Measurements from ENCODE around the gene CIDEA. TPM values are rescaled to one million over a fixed set of nuclear protein-coding genes. Genes with fewer than 3 reads are reported as not detected.
"Not testable (repeated sequence)": the region's sequence is repeated elsewhere in the genome, so short reads cannot be mapped to it uniquely, and the experiment has no call there.

Gene CIDEA, protein sequence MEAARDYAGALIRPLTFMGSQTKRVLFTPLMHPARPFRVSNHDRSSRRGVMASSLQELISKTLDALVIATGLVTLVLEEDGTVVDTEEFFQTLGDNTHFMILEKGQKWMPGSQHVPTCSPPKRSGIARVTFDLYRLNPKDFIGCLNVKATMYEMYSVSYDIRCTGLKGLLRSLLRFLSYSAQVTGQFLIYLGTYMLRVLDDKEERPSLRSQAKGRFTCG
- total RNA-seq, result 0.80 TPM

- peak; percentile 39 for ATAC-seq
These were observed at the start of gene CIDEA for GRCh38 chr18:12254136-12254819. CIDEA (plus strand) TSS chr18:12254361; CDS start chr18:12254384, 23 bp downstream.

DNA sequence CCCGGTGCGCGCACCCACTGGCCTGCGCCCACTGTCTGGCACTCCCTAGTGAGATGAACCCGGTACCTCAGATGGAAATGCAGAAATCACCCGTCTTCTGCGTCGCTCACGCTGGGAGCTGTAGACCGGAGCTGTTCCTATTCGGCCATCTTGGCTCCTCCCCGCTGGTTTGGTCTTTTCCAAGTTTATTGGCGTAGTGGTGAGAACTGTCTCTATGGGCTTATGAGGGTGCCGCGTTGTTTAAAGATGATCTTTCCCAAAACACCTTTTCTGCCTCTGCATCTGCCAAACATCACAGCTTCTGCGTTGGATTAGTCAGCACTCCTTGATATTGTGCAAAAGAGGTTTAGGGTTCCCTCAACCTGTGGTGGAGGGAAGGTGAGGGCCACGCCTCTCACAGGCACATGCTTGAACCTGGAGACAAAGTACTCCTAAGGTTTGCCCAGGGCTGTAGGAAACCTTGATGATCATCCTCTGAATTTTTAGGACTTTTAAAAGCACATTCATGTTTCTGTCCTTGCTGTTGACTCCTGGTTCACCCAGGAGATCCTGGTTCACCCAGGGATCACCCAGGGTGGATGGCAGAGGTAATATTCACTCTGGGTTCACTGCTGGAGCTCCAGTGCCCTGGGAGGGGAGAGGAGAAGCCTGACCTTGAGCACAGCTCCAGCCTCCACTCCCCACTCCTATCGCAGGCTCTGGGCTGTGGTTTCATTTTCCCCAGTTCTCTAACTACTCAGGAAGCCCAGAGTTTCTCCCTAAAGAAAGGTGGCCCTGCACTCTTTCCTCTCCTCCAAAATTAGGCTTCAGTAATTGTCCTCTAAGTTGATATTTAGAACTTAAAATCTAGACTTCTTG lies 45.6 kb upstream of the CIDEA start:
- ATAC-seq, result peak; percentile 96

DNA sequence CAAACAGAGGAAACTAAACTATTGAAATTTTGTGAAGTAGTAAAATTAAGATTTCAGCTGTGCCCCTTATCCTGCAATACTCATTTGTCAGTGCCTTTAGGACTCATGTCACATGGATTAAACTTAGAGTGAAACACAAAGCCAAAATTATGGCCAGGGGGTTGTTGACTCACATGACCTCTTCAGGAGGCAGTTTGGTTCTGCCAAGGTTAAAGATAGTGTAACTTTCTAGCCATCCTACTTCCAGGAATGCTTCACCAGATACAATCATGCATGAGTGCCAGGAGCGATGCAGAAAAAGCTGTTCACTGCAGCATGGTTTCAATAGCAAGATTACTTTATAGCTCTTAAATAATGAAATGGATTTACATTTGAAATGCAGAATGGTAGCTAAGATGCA lies 41.9 kb upstream of the CIDEA start:
- ATAC-seq, result not testable (repeated sequence)

- peak; percentile 48 for ATAC-seq
These were observed 39.7 kb upstream of the CIDEA start for GRCh38 chr18:12214296-12215005.

GRCh38 chr18:12216471-12216870 lies 37.7 kb upstream of the CIDEA start:
- ATAC-seq, result not testable (repeated sequence)

GRCh38 chr18:12218603-12219002 lies 35.6 kb upstream of the CIDEA start:
- ATAC-seq, result not testable (repeated sequence)

- ATAC-seq, result not testable (repeated sequence)
These were observed 32.1 kb upstream of the CIDEA start for GRCh38 chr18:12222041-12222440.

GRCh38 chr18:12223326-12223725 lies 30.8 kb upstream of the CIDEA start:
- ATAC-seq, result not testable (repeated sequence)

DNA sequence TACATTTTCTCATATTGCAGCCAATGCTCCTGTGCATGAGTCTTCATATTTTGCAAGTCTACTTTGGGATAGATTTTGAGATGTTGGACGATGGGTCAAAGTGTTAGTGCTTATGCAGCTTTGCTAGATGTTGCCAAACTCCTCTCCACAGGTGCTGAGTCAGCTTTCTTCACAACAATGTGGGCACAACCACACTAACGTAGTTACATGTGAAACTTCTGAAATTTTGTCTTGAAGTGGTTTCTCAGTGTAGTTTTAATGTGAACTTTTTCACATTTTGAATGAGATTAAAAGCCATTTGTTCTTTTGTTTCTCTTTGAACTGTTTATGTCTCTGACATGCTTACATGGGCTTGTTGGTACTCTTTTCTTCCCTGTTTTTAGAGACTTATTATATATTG lies 27.4 kb upstream of the CIDEA start:
- not testable (repeated sequence) for ATAC-seq

DNA sequence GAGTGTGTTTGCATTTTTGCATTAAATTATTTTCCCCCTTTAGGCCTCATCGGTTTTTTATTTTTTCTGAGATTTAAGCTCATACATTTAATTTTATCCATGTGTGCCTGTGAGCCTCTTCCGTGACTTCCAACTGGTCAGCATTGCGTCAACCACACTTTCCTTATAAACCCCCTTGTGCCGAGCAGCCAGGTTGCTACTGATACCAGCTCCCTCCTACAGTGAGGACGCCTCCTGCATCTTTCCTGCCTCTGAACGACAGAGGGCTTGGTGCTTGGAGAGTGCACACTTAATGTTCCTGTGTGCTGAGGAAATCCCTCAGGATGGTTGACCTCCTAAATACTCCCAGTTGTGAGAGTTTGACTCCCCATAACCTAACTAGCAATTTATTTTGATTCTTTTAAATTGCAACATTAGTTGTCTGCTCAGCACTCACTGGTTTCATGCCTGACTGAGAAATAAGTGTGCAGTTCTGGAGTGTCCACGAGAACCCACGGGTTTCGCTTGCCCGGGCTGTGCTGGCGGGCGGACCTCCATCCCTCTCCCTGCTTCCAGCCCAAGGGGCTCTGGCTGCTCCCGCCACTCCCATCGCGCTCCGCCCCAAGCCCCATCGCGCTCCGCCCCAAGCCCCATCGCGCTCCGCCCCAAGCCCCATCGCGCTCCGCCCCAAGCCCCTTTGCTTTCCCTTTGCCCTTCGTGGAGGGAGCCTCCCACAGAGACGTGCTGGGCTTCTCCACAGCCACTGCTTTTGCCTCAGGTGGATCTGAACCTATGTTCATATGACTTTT lies 26.6 kb upstream of the CIDEA start:
- not testable (repeated sequence) for ATAC-seq

DNA sequence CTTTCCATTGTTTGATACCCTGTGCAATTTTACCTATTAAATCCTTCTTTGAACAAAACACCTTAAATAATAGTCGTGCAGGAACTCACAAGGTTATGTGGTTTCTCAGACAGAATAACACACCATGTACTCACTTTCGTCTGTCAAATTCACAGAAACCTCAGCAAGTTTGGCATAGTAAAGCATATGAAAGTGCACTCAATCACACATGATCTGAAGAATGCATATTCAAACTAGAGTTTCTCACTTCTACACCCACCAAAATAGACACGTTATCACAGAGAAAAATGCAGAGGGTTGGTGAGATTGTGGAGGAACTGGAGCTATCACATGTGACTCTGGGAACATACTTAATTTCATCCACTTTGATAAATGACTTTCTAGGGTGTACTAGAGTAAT lies 25.9 kb upstream of the CIDEA start:
- not testable (repeated sequence) for ATAC-seq

- not testable (repeated sequence) for ATAC-seq
These were observed 23.6 kb upstream of the CIDEA start for GRCh38 chr18:12230561-12230960.

- no peak for ATAC-seq
These were observed 22.9 kb upstream of the CIDEA start for GRCh38 chr18:12231040-12231882.

GRCh38 chr18:12231986-12232385 lies 22.2 kb upstream of the CIDEA start:
- no peak for ATAC-seq

GRCh38 chr18:12233378-12233777 lies 20.8 kb upstream of the CIDEA start:
- no peak for ATAC-seq

DNA sequence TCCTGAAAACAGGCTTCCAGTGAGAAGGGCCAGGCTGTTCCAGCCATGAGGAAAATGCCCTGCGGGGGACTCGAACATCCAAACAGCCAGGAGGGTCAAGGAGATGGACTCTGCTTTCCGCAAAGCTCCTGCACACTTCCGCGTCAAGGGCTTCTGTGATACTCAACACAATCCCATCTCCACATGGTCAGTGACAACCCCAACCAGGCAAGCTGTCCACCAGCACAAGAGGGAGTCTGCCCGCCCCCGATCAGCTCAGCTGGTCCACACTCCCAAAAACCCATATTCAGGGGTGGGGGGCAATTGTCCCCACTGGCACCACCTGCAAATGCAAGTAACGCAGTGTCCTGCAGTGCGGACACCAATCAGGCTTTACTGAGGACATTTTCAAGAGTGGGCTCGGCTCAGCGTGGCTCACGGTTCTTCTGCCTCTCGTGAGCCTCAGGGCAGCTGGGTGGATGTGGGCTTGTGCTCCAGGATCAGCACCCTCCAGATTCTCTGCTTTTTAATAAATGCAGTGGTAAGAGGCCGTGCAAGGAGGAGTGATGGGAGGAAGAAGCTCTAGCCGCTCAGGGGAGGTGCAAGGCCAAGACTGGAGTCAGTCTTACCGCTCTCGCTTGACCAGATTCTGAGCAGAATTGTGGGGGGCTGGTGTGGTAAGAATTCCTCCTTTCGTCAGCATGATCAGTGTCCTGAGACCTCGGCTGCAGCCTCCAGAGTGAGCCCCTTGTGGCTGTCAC lies 19.5 kb upstream of the CIDEA start:
- no peak for ATAC-seq

GRCh38 chr18:12236141-12236540 lies 18.0 kb upstream of the CIDEA start:
- no peak for ATAC-seq

GRCh38 chr18:12236934-12237832 lies 17.0 kb upstream of the CIDEA start:
- peak; percentile 94 for ATAC-seq

DNA sequence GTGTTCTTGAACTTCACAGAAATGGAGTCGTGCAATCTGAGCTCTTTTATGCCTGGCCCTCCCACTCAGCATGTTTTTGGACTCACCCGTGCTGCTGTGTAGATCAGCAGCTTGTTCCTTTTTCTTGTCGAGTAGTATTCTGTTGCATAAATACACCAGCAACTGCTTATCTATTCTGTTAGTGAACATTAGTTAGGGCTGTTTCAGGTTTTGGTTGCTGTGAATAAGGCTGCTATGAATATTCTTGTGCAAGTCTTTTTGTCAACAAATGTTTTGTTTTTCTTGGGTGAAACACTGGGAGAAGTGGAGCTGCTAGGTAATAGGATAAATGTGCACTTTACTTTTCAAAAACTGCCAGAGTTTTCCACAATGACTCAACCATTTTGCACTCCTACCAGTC lies 15.3 kb upstream of the CIDEA start:
- ATAC-seq, result no peak
